ENCODE measurements around the gene GPR142.

- no peak for TF ChIP-seq CTCF (IDR thresholded peaks at IDR 0.05 in 2 of 3, conservative IDR thresholded peaks at IDR 0.05 in 1 of 3; ENCODE audit: control insufficient read depth in 2 of 3, extremely low read depth in 1 of 3, insufficient read depth in 1 of 3, low read depth in 3 of 3, low read length in 3 of 3)
- TF ChIP-seq EZH2 (IDR thresholded peaks at IDR 0.05; ENCODE audit: borderline replicate concordance, control insufficient read depth, low read depth, low read length): no peak
- TF ChIP-seq EP300 (IDR thresholded peaks at IDR 0.05; ENCODE audit: borderline replicate concordance in 1 of 2, control insufficient read depth in 1 of 2, low read depth in 2 of 2, low read length in 2 of 2): no peak
- no peak for TF ChIP-seq REST (IDR thresholded peaks at IDR 0.05; ENCODE audit: low read depth, low read length)
- TF ChIP-seq POLR2A (IDR thresholded peaks at IDR 0.05; ENCODE audit: low read depth, low read length): no peak
- TF ChIP-seq CREM (IDR thresholded peaks at IDR 0.05; ENCODE audit: low read depth): no peak
- TF ChIP-seq SMAD5 (IDR thresholded peaks at IDR 0.05; ENCODE audit: low read depth): no peak
- TF ChIP-seq ZNF274 (IDR thresholded peaks at IDR 0.05; ENCODE audit: insufficient read depth, insufficient read length): no peak
- no peak for TF ChIP-seq HCFC1 (IDR thresholded peaks at IDR 0.05; ENCODE audit: low read length)
- no peak for TF ChIP-seq ZBTB4 (CRISPR knock-in tag; IDR thresholded peaks at IDR 0.05)
- TF ChIP-seq RFX5 (IDR thresholded peaks at IDR 0.05; ENCODE audit: low read depth, low read length): no peak
Observed at GRCh38 chr17:74328487-74328886, 38.8 kb upstream of the GPR142 start.

All from GM12878 (cell line).